Measurements from ENCODE around the gene RAD50.
"Not testable (repeated sequence)": the region's sequence is repeated elsewhere in the genome, so short reads cannot be mapped to it uniquely, and the experiment has no call there.

GRCh38 chr5:132584560-132584959 is 27.8 kb downstream of the RAD50 start:
- TF ChIP-seq CTCF (IDR thresholded peaks at IDR 0.05); POLR2A (IDR thresholded peaks at IDR 0.05); POLR2AphosphoS5 (IDR thresholded peaks at IDR 0.05); EP300 (IDR thresholded peaks at IDR 0.05; ENCODE audit: low read depth): not testable (repeated sequence)
